Mucosa of rectum (tissue), 2 donors: ENCODE data around the gene PIAS3.
"Not testable (repeated sequence)": the region's sequence is repeated elsewhere in the genome, so short reads cannot be mapped to it uniquely, and the experiment has no call there.

Experiments
- H3K27ac ChIP-seq, 2 donors: one replicate each; pipeline ENCODE4 v1.7.0; 2013; ENCODE audit warnings: inconsistent platforms in 2 of 2, low read depth in 2 of 2, low read length in 2 of 2
- H3K27me3 ChIP-seq, 2 donors: one replicate each; pipeline ENCODE4 v1.7.0; 2013; ENCODE audit warnings: low read length in 2 of 2; ENCODE audit not compliant: control insufficient read depth in 2 of 2, insufficient read depth in 2 of 2
- H3K36me3 ChIP-seq, 2 donors: one replicate each; pipeline ENCODE4 v1.7.0; 2013; ENCODE audit warnings: low read length in 2 of 2; ENCODE audit not compliant: control insufficient read depth in 2 of 2, insufficient read depth in 2 of 2
- H3K4me1 ChIP-seq, 2 donors: one replicate each; pipeline ENCODE4 v1.7.0; 2013; ENCODE audit warnings: low read length in 2 of 2, mild to moderate bottlenecking in 1 of 2; ENCODE audit not compliant: control insufficient read depth in 2 of 2, insufficient read depth in 2 of 2
- H3K4me3 ChIP-seq, 2 donors: one replicate each; pipeline ENCODE4 v1.7.0; 2013; ENCODE audit warnings: low read length in 2 of 2
- H3K9ac ChIP-seq, 2 donors: one replicate each; pipeline ENCODE4 v1.7.0; 2013; ENCODE audit warnings: low read length in 2 of 2, low read depth in 1 of 2, mild to moderate bottlenecking in 1 of 2
- H3K9me3 ChIP-seq, 2 donors: one replicate each; pipeline ENCODE4 v1.7.0; 2013; ENCODE audit warnings: low read length in 2 of 2; ENCODE audit not compliant: control insufficient read depth in 2 of 2
- donor health status: healthy.
- donor health status: Normal muscosa, but diverticular disease.

Gene PIAS3

GRCh38 chr1:145826030-145826429 is 32.9 kb downstream of the PIAS3 start:
- no peaks in the 10 kb centered on the region for H3K9me3 ChIP-seq
- no peaks in the 10 kb centered on the region for H3K27me3 ChIP-seq
- peaks cover 45 to 47% of the 10 kb centered on the region in 2 donors for H3K36me3 ChIP-seq
- no peak overlapping the region for H3K4me3 ChIP-seq
- H3K27ac ChIP-seq, result no peak overlapping the region
- no peak overlapping the region for H3K9ac ChIP-seq
- H3K4me1 ChIP-seq, result no peaks in the 10 kb centered on the region

GRCh38 chr1:145824499-145824842 is 34.4 kb downstream of the PIAS3 start:
- Histone ChIP-seq H3K9ac (peak overlapping the region; percentile 66 to 79), H3K27me3 (no peaks in the 10 kb centered on the region), H3K4me3 (peak overlapping the region; percentile 80 to 91), H3K27ac (peak overlapping the region; percentile 72 to 89), H3K4me1 (no peaks in the 10 kb centered on the region), H3K9me3 (no peaks in the 10 kb centered on the region), H3K36me3 (peaks cover 31 to 32% of the 10 kb centered on the region in 2 donors)

- H3K4me1 ChIP-seq, result no peaks in the 10 kb centered on the region
- peak within 1 kb of the TSS; percentile 66 to 79 for H3K9ac ChIP-seq
- peaks cover 24 to 26% of the 10 kb centered on the region in 2 donors for H3K36me3 ChIP-seq
- peak within 1 kb of the TSS; percentile 80 to 91 for H3K4me3 ChIP-seq
- no peaks in the 10 kb centered on the region for H3K27me3 ChIP-seq
- H3K9me3 ChIP-seq, result no peaks in the 10 kb centered on the region
- peak within 1 kb of the TSS; percentile 72 to 89 for H3K27ac ChIP-seq
These were observed 35.0 kb downstream of the PIAS3 start, which contains the start of the genes POLR3C and RNF115 for GRCh38 chr1:145823565-145824498. Gene POLR3C (plus strand): TSS chr1:145824200. CDS start chr1:145825777, 1,577 bp downstream. Gene RNF115 (minus strand): TSS chr1:145824095. CDS start chr1:145823873, 222 bp downstream.

GRCh38 chr1:145822779-145823331 is 36.0 kb downstream of the PIAS3 start:
- not testable (repeated sequence) for H3K4me1 ChIP-seq, H3K9ac ChIP-seq, H3K4me3 ChIP-seq, H3K27ac ChIP-seq, H3K27me3 ChIP-seq, H3K9me3 ChIP-seq
- peaks cover 14 to 16% of the 10 kb centered on the region in 2 donors for H3K36me3 ChIP-seq

- H3K27ac ChIP-seq, H3K36me3 ChIP-seq, H3K9ac ChIP-seq, H3K9me3 ChIP-seq, H3K4me1 ChIP-seq, H3K4me3 ChIP-seq, H3K27me3 ChIP-seq: not testable (repeated sequence)
These were observed 40.8 kb downstream of the PIAS3 start for GRCh38 chr1:145818095-145818494.

GRCh38 chr1:145812977-145813810 is 45.7 kb downstream of the PIAS3 start:
- not testable (repeated sequence) for H3K36me3 ChIP-seq, H3K27me3 ChIP-seq, H3K27ac ChIP-seq, H3K9me3 ChIP-seq, H3K4me1 ChIP-seq, H3K9ac ChIP-seq, H3K4me3 ChIP-seq

GRCh38 chr1:145806844-145807243 is 52.0 kb downstream of the PIAS3 start:
- H3K9me3 ChIP-seq, result no peaks in the 10 kb centered on the region
- no peak overlapping the region for H3K9ac ChIP-seq
- no peak overlapping the region for H3K4me3 ChIP-seq
- H3K4me1 ChIP-seq, result no peaks in the 10 kb centered on the region
- no peaks in the 10 kb centered on the region for H3K36me3 ChIP-seq
- H3K27ac ChIP-seq, result no peak overlapping the region
- no peaks in the 10 kb centered on the region for H3K27me3 ChIP-seq

- Histone ChIP-seq H3K9ac (no peak overlapping the region), H3K36me3 (no peaks in the 10 kb centered on the region), H3K27ac (no peak overlapping the region), H3K4me1 (no peaks in the 10 kb centered on the region), H3K27me3 (no peaks in the 10 kb centered on the region), H3K9me3 (no peaks in the 10 kb centered on the region), H3K4me3 (no peak overlapping the region)
These were observed 52.5 kb downstream of the PIAS3 start for GRCh38 chr1:145806408-145806807.

GRCh38 chr1:145805057-145805456 is 53.8 kb downstream of the PIAS3 start:
- H3K4me1 ChIP-seq, result no peaks in the 10 kb centered on the region
- no peak overlapping the region for H3K4me3 ChIP-seq

More at GRCh38 chr1:145805057-145805456, 53.8 kb downstream of the PIAS3 start:
- Histone ChIP-seq H3K27ac (no peak overlapping the region), H3K9me3 (no peaks in the 10 kb centered on the region), H3K36me3 (no peaks in the 10 kb centered on the region), H3K9ac (no peak overlapping the region), H3K27me3 (no peaks in the 10 kb centered on the region)
